H1 (cell line): ENCODE measurements around the gene RBM24. TPM values are rescaled to one million over a fixed set of nuclear protein-coding genes. Genes with fewer than 3 reads are reported as not detected.

Experiments
- CTCF ChIA-PET: fragments of 300-600 bp; sonication (Branson Sonifier 250); formaldehyde crosslinking; loops from one replicate; lab custom pipeline; 2021; ENCODE audit not compliant: partially characterized antibody; lab: Charles Lee
- POLR2A ChIA-PET: fragments of 300-600 bp; sonication (Branson Sonifier 250); formaldehyde crosslinking; loops from one replicate; lab custom pipeline; 2021; ENCODE audit warnings: inconsistent platforms; ENCODE audit not compliant: partially characterized antibody; lab: Charles Lee
- DNase-seq, 2 experiments: peaks; one replicate each; pipeline versions ENCODE4 v3.0.0 to v3.0.0-alpha.2; 2010 to 2022; ENCODE audit warnings: low spot score in 2 of 2, low read depth in 1 of 2, mixed read lengths in 1 of 2
- FAIRE-seq: peaks from 2 replicates; lab custom pipeline; 2011; peaks lifted over from hg19 to GRCh38; lab: Jason Lieb, UNC
- H2AFZ ChIP-seq: 2 replicates; pipeline ENCODE4 v1.8.1; 2012; ENCODE audit warnings: low read length, inconsistent platforms
- H2AK5ac ChIP-seq: 2 replicates; pipeline ENCODE4 v1.6.1; 2013; ENCODE audit warnings: low read depth, low read length
- H2BK120ac ChIP-seq: replicated peaks from 2 replicates; pipeline ENCODE3; 2013; ENCODE audit warnings: low read depth, low read length, inconsistent platforms
- H2BK12ac ChIP-seq: 2 replicates; pipeline ENCODE4 v1.6.1; 2013; ENCODE audit warnings: low read depth, low read length
- H2BK15ac ChIP-seq: 2 replicates; pipeline ENCODE4 v1.6.1; 2013; ENCODE audit warnings: low read length
- H2BK20ac ChIP-seq: 2 replicates; pipeline ENCODE4 v1.6.1; 2013; ENCODE audit warnings: low read length
- H2BK5ac ChIP-seq: 2 replicates; pipeline ENCODE4 v1.6.1; 2013; ENCODE audit warnings: low read depth, low read length
- H3K14ac ChIP-seq: 2 replicates; pipeline ENCODE4 v1.6.1; 2013; ENCODE audit warnings: inconsistent platforms; ENCODE audit not compliant: insufficient read length
- H3K18ac ChIP-seq: 2 replicates; pipeline ENCODE4 v1.6.1; 2013; ENCODE audit warnings: low read length; ENCODE audit errors: extremely low read depth
- H3K23ac ChIP-seq: 2 replicates; pipeline ENCODE4 v1.6.1; 2013; ENCODE audit warnings: inconsistent platforms; ENCODE audit not compliant: insufficient read length
- H3K23me2 ChIP-seq: 2 replicates; pipeline ENCODE4 v1.6.1; 2013; ENCODE audit warnings: low read depth, low read length
- H3K27ac ChIP-seq: 2 replicates; pipeline ENCODE4 v1.6.1; 2011; ENCODE audit warnings: low read depth, low read length, inconsistent platforms
- H3K27me3 ChIP-seq, 4 experiments: replicated peaks in 1 of 4; 1 replicate in 1 of 4; 2 replicates in 3 of 4; pipeline versions ENCODE4 v1.6.1 to v1.8.1; 2011 to 2013; ENCODE audit warnings: low read length in 3 of 4, mild to moderate bottlenecking in 3 of 4, inconsistent platforms in 2 of 4, mixed read lengths in 2 of 4, moderate library complexity in 1 of 4; ENCODE audit not compliant: control insufficient read depth in 3 of 4, insufficient read depth in 3 of 4; ENCODE audit errors: extremely low read depth in 1 of 4
- H3K36me3 ChIP-seq, 4 experiments: 2 replicates each; pipeline versions ENCODE4 v1.6.1 to v1.8.1; 2011 to 2013; ENCODE audit warnings: mild to moderate bottlenecking in 4 of 4, low read length in 3 of 4, moderate library complexity in 2 of 4, control low read depth in 1 of 4, inconsistent platforms in 1 of 4; ENCODE audit not compliant: insufficient read depth in 4 of 4, control insufficient read depth in 2 of 4
- H3K4ac ChIP-seq: replicated peaks from 2 replicates; pipeline ENCODE3; 2013; ENCODE audit warnings: low read length, low read depth, mixed read lengths, inconsistent platforms; ENCODE audit not compliant: insufficient read length
- H3K4me1 ChIP-seq, 4 experiments: replicated peaks in 1 of 4; 1 replicate in 1 of 4; 2 replicates in 3 of 4; pipeline versions ENCODE4 v1.6.1 to v1.8.1; 2011 to 2013; ENCODE audit warnings: low read length in 3 of 4, inconsistent platforms in 2 of 4, mixed read lengths in 1 of 4; ENCODE audit not compliant: insufficient read depth in 4 of 4, control insufficient read depth in 3 of 4
- H3K4me2 ChIP-seq, 2 experiments: 2 replicates each; pipeline versions ENCODE4 v1.6.1 to v1.8.1; 2011 to 2013; ENCODE audit warnings: low read depth in 2 of 2, low read length in 2 of 2, control low read depth in 1 of 2, inconsistent platforms in 1 of 2, mild to moderate bottlenecking in 1 of 2; ENCODE audit not compliant: insufficient read depth in 1 of 2
- H3K4me3 ChIP-seq, 4 experiments: fragments of 200-600, 300-600 bp in 1 of 4; sonication (generic), shearing (Covaris generic), sonication (Bioruptor Twin) in 1 of 4; 2 replicates each; pipeline versions ENCODE4 v1.5.1 to v1.8.1; 2011 to 2016; ENCODE audit warnings: low read length in 4 of 4, low read depth in 3 of 4, control low read depth in 2 of 4, inconsistent platforms in 2 of 4, mild to moderate bottlenecking in 2 of 4, mixed read lengths in 1 of 4, moderate library complexity in 1 of 4; ENCODE audit not compliant: insufficient read depth in 2 of 4; ENCODE audit errors: extremely low read depth in 1 of 4
- H3K56ac ChIP-seq: replicated peaks from 2 replicates; pipeline ENCODE3; 2013; ENCODE audit warnings: low read depth, mild to moderate bottlenecking, mixed read lengths, low read length, inconsistent platforms; ENCODE audit not compliant: insufficient read length
- H3K79me1 ChIP-seq: 2 replicates; pipeline ENCODE4 v1.6.1; 2013; ENCODE audit warnings: low read depth, low read length, control low read depth
- H3K79me2 ChIP-seq, 2 experiments: 2 replicates each; pipeline versions ENCODE4 v1.6.1 to v1.8.1; 2012 to 2013; ENCODE audit warnings: low read length in 2 of 2, mild to moderate bottlenecking in 2 of 2, inconsistent platforms in 1 of 2; ENCODE audit not compliant: insufficient read depth in 2 of 2, control insufficient read depth in 1 of 2
- H3K9ac ChIP-seq, 4 experiments: replicated peaks in 1 of 4; 1 replicate in 1 of 4; 2 replicates in 3 of 4; pipeline versions ENCODE4 v1.6.1 to v1.8.1; 2011 to 2013; ENCODE audit warnings: low read depth in 3 of 4, low read length in 3 of 4, control low read depth in 2 of 4, mild to moderate bottlenecking in 2 of 4, moderate library complexity in 2 of 4, inconsistent platforms in 1 of 4; ENCODE audit errors: extremely low read depth in 1 of 4
- H3K9me3 ChIP-seq, 2 experiments: 2 replicates each; pipeline versions ENCODE4 v1.6.1 to v1.8.1; 2012 to 2013; ENCODE audit warnings: mild to moderate bottlenecking in 2 of 2, moderate library complexity in 2 of 2, control low read depth in 1 of 2, inconsistent platforms in 1 of 2, low read depth in 1 of 2, low read length in 1 of 2, mixed read lengths in 1 of 2; ENCODE audit not compliant: insufficient read depth in 2 of 2
- H4K20me1 ChIP-seq, 2 experiments: replicated peaks in 1 of 2; 2 replicates each; pipeline versions ENCODE3 to v1.8.1; 2011 to 2013; ENCODE audit warnings: inconsistent platforms in 2 of 2, low read length in 2 of 2, mild to moderate bottlenecking in 1 of 2; ENCODE audit not compliant: insufficient read depth in 2 of 2, control insufficient read depth in 1 of 2
- H4K5ac ChIP-seq: 2 replicates; pipeline ENCODE4 v1.6.1; 2013; ENCODE audit warnings: low read length, low read depth, mixed read lengths, inconsistent platforms; ENCODE audit not compliant: insufficient read length
- H4K8ac ChIP-seq: 2 replicates; pipeline ENCODE4 v1.8.0; 2013; ENCODE audit warnings: mild to moderate bottlenecking, moderate library complexity, low read length, inconsistent platforms; ENCODE audit not compliant: insufficient read depth; ENCODE audit errors: extremely low read depth
- H4K91ac ChIP-seq: replicated peaks from 2 replicates; pipeline ENCODE3; 2013; ENCODE audit warnings: low read length, mixed read lengths, inconsistent platforms; ENCODE audit not compliant: insufficient read length
- BRCA1 ChIP-seq: IDR thresholded peaks from 2 replicates; pipeline ENCODE4 v1.6.1; 2012; ENCODE audit warnings: low read depth, low read length, improper control_type of control experiment
- CBX8 ChIP-seq: fragments of 300-800, 300-1000 bp; sonication (generic); IDR thresholded peaks from 2 replicates; pipeline ENCODE4 v1.7.1; 2016; ENCODE audit warnings: low read depth, low read length, borderline replicate concordance
- CHD2 ChIP-seq: IDR thresholded peaks from 2 replicates; pipeline ENCODE4 v1.6.1; 2012; ENCODE audit warnings: low read length, improper control_type of control experiment
- CTCF ChIP-seq, 3 experiments: IDR thresholded peaks; 1 replicate in 2 of 3; 2 replicates in 1 of 3; pipeline versions ENCODE4 v1.5.1 to v1.6.1; 2011; ENCODE audit warnings: low read length in 3 of 3, mild to moderate bottlenecking in 3 of 3, inconsistent platforms in 2 of 3, low read depth in 1 of 3, moderate library complexity in 1 of 3; ENCODE audit not compliant: insufficient read depth in 1 of 3; ENCODE audit errors: control extremely low read depth in 1 of 3
- HDAC2 ChIP-seq, 2 experiments: fragments of 300-600 bp in 1 of 2; sonication (generic) in 1 of 2; IDR thresholded peaks; 2 replicates each; pipeline ENCODE4 v1.6.1; 2011 to 2012; ENCODE audit warnings: low read depth in 2 of 2, low read length in 2 of 2, mild to moderate bottlenecking in 2 of 2, moderate library complexity in 2 of 2, borderline replicate concordance in 1 of 2, inconsistent platforms in 1 of 2
- RAD21 ChIP-seq, 2 experiments: IDR thresholded peaks in 1 of 2; conservative IDR thresholded peaks in 1 of 2; 2 replicates each; pipeline ENCODE4 v1.6.1; 2011; ENCODE audit warnings: low read depth in 2 of 2, low read length in 2 of 2, improper control_type of control experiment in 1 of 2, inconsistent platforms in 1 of 2, mild to moderate bottlenecking in 1 of 2, moderate library complexity in 1 of 2
- YY1 ChIP-seq: IDR thresholded peaks from 2 replicates; pipeline ENCODE4 v1.6.1; 2011; ENCODE audit warnings: low read depth, mild to moderate bottlenecking, low read length
- WGBS, 2 experiments: shearing (Covaris generic) in 1 of 2; methylation state at CpG; one replicate each; pipeline versions ENCODE4 v1.1.6 to v1.1.7; 2013 to 2015; ENCODE audit warnings: low lambda C conversion rate in 2 of 2, mixed read lengths in 2 of 2, inconsistent platforms in 1 of 2, low coverage in 1 of 2, missing lambda C conversion rate in 1 of 2; ENCODE audit not compliant: insufficient replicate concordance in 2 of 2, insufficient coverage in 1 of 2, insufficient read length in 1 of 2; ENCODE audit errors: extremely low coverage in 1 of 2, missing lambda C conversion rate in 1 of 2; 5-methylcytosine and 5-hydroxymethylcytosine counted together
- long read RNA-seq, 2 experiments: library from RNA in 1 of 2; library from capped mRNA in 1 of 2; stranded (forward); transcript quantifications; one replicate each; pipeline ENCODE4 v2.0.0, GENCODE V29; 2021; ENCODE audit warnings: inconsistent platforms in 1 of 2
- polyA minus RNA-seq, 3 experiments: library from RNA; depleted of rRNA, polyadenylated mRNA; stranded (reverse); fragments of >200 nt; gene quantifications; 1 replicate in 2 of 3; 2 replicates in 1 of 3; pipeline ENCODE4 v1.2.3, GENCODE V29; 2011
- polyA plus RNA-seq, 7 experiments: library from polyadenylated mRNA; depleted of rRNA in 3 of 7; stranded (reverse) in 5 of 7; unstranded in 2 of 7; fragments of >200 nt in 5 of 7; fragments of 200-250 nt in 2 of 7; gene quantifications; 1 replicate in 5 of 7; 2 replicates in 1 of 7; 4 replicates in 1 of 7; pipeline versions ENCODE4 v1.2.1 to v1.2.3, GENCODE V29; 2011 to 2013; ENCODE audit warnings: missing spikeins in 2 of 7, mixed read lengths in 2 of 7
- total RNA-seq: library from RNA; stranded (reverse); fragmentation: NEBNext Ultra II Directional; extraction: Animal tissue kit (Norgen Biotek cat#: 25700); gene quantifications from 2 replicates; pipeline ENCODE4 v1.2.1, GENCODE V29; 2021

RBM24 gene
- total RNA-seq, result 0.38 and 0.52 TPM in 2 replicates
- 2.6 and 3.2 TPM in 2 replicates for polyA plus RNA-seq (2011; rRNA removed)
- polyA plus RNA-seq (2011; cell fraction: cytosol; rRNA removed), result 1.3 TPM
- polyA plus RNA-seq (2011; cell fraction: nucleus; rRNA removed), result 3.1 TPM
- 0.62 to 1.4 TPM (median 1.1 TPM) in 4 replicates for polyA plus RNA-seq (2012, experiment 1 of 2)
- polyA plus RNA-seq (2012, experiment 2 of 2), result 0.43 TPM
- 0.22 TPM for polyA plus RNA-seq (2013, experiment 1 of 2)
- polyA plus RNA-seq (2013, experiment 2 of 2), result 0.17 TPM
- 1.9 and 2.8 TPM in 2 replicates for polyA minus RNA-seq (2011; rRNA and poly(A)+ RNA removed)
- not detected for polyA minus RNA-seq (2011; cell fraction: cytosol; rRNA and poly(A)+ RNA removed)
- polyA minus RNA-seq (2011; cell fraction: nucleus; rRNA and poly(A)+ RNA removed), result 0.70 TPM
- long read RNA-seq, experiment 1, result 0 reads
- long read RNA-seq, experiment 2, result 0 reads

- peak within 1 kb of the TSS; percentile 35 for H4K8ac ChIP-seq
- H3K23ac ChIP-seq, result no peak within 1 kb of the TSS
- no peak within 1 kb of the TSS for H2BK12ac ChIP-seq
- 0 out of 2 replicates have a peak within 1 kb of the TSS, but pooled peaks have one; percentile 36 for H2BK15ac ChIP-seq
- H3K36me3 ChIP-seq, result no peaks in the 10 kb centered on the region
- H3K27ac ChIP-seq, result no peak within 1 kb of the TSS
- H3K9ac ChIP-seq, result peak within 1 kb of the TSS in 1 of 4 experiments; percentile 36; a peak in 2 of 7 replicates
- H3K14ac ChIP-seq, result no peak within 1 kb of the TSS
- H3K79me2 ChIP-seq, result no peaks in the 10 kb centered on the region
- H4K20me1 ChIP-seq, result peaks cover 0 to 4% of the 10 kb centered on the region in 2 experiments
- H2BK5ac ChIP-seq, result no peak within 1 kb of the TSS
- peak within 1 kb of the TSS; percentile 81 for H2AFZ ChIP-seq
- H3K18ac ChIP-seq, result no peak within 1 kb of the TSS; the same call in 1 of the 2 replicates
- peak in 1 of 2 experiments; percentile 82 for DNase-seq
- H3K4me1 ChIP-seq, result peaks cover 0 to 4% (median under 1%) of the 10 kb centered on the region in 4 experiments; a peak in 4 of 7 replicates
- peak within 1 kb of the TSS; percentile 88 to 94 for H3K4me2 ChIP-seq
- POLR2A ChIA-PET, result interaction anchor here (1.5 kb wide), 1 partner anchor 113 kb away, joined by 6 read pairs; the partner anchor contains the start of gene CAP2
- CTCF ChIA-PET, result interaction anchor here (1.2 to 1.4 kb wide), 2 partner anchors 25 to 111 kb away, joined by 3 to 6 read pairs; no protein-coding TSS in a partner anchor
- peaks cover 25 to 48% (median 42%) of the 10 kb centered on the region in 4 experiments for H3K27me3 ChIP-seq
- H3K23me2 ChIP-seq, result peaks cover 8% of the 10 kb centered on the region; the same call in 1 of the 2 replicates
- no peak within 1 kb of the TSS for H4K5ac ChIP-seq
- no peak within 1 kb of the TSS for H3K56ac ChIP-seq
- H2AK5ac ChIP-seq, result no peak within 1 kb of the TSS
- no peak within 1 kb of the TSS for H2BK20ac ChIP-seq
- no peaks in the 10 kb centered on the region for H3K9me3 ChIP-seq
- H2BK120ac ChIP-seq, result no peak within 1 kb of the TSS
- H3K79me1 ChIP-seq, result no peaks in the 10 kb centered on the region
- no peak within 1 kb of the TSS for H3K4ac ChIP-seq
- no peak within 1 kb of the TSS for H4K91ac ChIP-seq
- H3K4me3 ChIP-seq, result peak within 1 kb of the TSS; percentile 40 to 80 (median 64)
- 2% methylated on average over 16 of the region's 46 CpGs; no CpG with 5 or more reads in 1 of the 2 experiments for WGBS, 2 experiments
- no peak for FAIRE-seq
- TF ChIP-seq BRCA1 (no peak), YY1 (no peak), CTCF (IDR thresholded peaks at IDR 0.05; ENCODE audit: control extremely low read depth in 1 of 3, insufficient read depth in 1 of 3, low read depth in 1 of 3, low read length in 3 of 3) (peak; percentile 21 to 27 (median 22); a peak in 3 of 4 replicates), CBX8 (no peak), CHD2 (no peak), HDAC2 (IDR thresholded peaks at IDR 0.05; ENCODE audit: borderline replicate concordance in 1 of 2, low read depth in 2 of 2, low read length in 2 of 2) (0 out of 4 replicates have a peak, but pooled peaks of 1 of the 2 experiments have one; percentile 56), RAD21 (IDR thresholded peaks at IDR 0.05 in 1 of 2, conservative IDR thresholded peaks at IDR 0.05 in 1 of 2; ENCODE audit: low read depth in 2 of 2, low read length in 2 of 2) (peak; percentile 17 to 32; a peak in 2 of 4 replicates)
Observed at GRCh38 chr6:17281100-17281496, at the start of gene RBM24. RBM24 (plus strand) TSS chr6:17281361; CDS start chr6:17281582, 221 bp downstream.
